ENCODE results near the gene GRHL3.

Gene GRHL3

DNA sequence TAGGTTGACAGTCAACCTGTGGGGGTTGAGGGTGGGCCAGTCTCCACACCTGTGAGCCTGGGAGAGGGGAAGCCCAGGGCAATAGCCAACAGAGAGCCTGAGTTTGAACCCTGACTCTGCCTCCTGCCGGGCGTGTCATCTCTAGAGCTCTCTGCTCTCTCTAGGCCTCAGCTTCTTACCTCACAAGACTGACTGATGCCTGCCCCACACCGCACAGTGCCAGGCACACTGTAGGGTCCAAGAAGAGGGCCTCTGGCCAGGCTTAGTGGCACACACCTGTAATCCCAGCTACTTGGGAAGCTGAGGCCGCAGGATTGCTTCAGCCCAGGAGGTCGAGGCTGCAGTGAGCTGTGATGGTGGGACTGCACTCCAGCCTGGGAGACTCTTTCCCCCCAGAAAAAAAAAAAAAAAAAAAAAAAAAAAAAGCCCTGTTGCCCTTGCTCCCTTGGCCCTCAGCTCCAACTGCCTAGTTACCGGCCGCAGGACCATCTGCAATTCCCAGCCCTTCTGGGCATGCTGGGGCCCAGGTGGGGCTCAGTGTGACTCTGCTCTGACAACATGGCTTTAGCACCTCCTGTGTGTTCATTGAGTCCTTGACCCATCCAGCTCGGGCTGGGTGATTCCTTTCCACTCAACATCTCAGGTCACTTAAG lies 25.1 kb downstream of the GRHL3 start:
- FAIRE-seq = no peak

DNA sequence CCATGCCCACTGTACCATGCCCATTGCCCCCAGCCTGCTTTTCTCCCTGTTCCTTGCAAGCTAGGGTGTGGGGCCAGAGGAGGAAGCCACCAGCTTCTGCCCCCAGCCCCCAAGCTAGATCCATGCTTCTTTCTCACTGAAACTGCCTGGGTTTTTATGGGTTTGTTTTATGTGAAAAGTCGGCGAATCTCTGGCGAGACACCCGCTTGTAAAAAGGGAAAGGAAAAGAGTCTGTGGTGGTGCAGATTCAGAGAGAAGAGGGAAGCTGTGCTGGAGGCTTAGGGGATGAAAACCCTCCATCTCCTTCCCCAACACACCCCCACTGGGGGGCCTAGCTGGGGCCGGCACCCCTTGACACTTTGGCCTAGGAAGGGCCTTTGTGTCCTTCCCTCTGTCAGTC lies 26.2 kb downstream of the GRHL3 start:
- no peak for FAIRE-seq

DNA sequence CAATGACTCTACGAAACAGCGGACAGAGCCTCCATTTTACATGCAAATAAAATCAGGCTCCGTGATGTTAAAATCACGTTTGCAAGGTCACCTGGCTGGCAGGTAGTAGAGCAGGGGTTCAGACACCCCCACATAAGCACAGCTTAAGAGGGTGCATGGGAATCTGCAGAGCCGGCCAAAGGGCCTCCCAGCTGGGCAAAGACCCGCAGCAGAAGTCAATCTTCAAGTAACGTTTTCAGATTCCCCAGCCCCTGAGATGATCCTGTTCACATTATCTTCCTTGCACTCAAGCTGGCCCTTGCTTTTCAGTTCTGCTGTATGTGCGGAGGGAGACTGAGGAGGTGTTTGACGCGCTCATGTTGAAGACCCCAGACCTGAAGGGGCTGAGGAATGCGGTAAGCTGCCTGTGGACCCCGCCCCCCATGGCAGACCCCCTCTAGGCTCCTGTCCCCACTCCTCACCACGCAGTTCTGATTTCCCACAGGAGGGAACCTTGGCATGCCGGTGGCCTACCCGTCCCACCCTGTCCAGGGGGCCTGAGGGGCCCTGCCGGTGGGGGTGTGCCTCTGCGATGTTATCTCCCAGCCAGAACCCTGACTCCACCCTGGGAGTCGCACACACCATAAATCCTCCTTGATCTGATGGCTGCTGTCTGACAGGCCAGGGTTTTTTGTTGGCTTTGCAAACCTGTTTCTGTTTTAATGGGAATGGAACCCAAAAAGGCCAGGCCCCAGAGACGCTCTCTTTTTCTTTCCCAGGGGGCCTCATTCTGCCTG lies 28.2 kb downstream of the GRHL3 start:
- no peak for FAIRE-seq

DNA sequence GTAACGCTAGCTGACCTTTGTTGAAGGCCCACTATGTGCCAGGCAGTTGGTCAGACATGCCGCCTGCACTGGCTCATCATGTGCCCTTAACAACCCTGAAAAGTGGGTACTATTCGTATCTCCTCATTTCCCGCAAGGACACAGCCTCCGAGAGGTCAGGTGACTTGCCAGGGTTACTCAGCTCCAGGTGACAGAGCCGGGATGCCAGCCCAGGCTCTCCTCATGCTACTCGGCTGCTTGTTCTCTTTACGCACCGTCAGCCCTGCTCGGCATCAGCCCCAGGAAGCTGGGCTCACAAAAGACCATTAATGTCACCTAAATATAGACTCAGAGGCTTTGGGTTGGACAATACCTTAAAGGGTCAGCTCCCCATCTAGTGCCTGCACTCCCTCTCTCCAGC lies 29.0 kb downstream of the GRHL3 start:
- no peak for FAIRE-seq

DNA sequence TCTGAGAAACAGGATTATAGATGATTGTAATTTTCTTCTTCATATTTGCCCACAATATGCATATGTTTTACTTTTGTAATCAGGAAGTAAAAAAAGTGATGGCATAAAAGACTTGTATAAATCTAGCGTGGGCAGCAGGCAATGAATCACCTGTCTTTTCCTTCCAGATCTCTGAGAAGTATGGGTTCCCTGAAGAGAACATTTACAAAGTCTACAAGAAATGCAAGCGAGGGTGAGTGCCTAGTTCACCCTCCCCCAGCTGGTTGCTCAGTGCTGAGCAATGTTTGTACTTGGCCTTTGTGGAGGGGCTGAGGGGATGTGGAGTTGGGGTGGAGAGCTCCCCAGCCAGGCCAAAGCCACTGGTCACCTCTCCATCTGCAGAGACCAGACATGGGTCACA lies 30.7 kb downstream of the GRHL3 start:
- FAIRE-seq = no peak

DNA sequence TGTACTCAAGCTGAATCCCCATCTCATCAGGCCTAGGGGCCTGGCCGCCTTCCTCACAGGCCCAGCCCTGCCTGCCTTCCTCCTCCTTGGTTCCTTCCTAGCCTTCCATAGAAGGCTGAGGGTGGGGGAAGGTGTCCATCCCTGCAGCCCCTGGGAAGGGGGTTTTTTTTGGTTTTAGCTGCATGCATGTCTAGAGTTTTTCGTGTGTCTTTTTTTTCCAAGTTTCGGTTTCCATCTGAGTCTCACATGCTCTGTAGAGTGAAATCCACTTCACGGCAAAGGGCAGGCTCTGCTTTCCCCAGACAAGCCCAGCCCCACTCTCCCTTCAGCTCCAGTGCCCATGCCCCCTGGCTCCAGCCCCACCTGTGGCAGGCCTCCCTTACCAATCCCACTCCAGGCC lies 32.1 kb downstream of the GRHL3 start:
- FAIRE-seq = no peak

DNA sequence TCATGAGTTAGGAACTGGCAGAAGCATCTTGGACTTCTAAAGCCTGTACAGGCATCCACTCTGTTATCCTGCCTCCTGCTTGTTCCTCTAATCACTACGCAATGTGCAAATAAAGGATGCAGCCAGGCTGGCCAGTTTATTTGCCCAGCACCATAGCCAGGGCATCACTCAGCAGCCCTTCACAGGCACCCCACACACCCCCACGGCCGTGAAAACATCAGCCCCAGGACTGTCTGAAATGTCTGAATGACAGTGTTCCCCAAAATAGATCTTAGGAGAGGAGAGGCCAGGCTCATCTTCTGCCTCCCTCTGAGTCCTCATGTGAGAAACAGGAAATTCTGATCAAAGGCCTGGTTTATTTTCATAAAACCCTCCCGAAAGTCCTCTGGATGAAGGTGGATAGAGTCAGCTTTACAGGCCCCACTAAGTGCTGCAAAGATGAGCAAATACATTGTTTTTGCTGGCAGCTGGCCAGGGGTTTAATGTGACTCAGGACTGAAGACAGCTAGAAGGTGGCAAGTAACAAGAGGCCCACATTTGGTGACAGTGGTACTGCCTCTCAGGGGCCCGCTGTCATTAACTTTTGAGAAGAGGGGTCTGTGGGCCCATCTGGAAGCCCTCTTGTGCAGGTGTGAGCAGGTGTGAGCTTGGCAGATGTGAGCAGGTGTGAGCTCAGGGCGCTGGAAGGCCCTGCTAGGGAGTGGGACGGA lies 32.9 kb downstream of the GRHL3 start:
- FAIRE-seq = no peak

DNA sequence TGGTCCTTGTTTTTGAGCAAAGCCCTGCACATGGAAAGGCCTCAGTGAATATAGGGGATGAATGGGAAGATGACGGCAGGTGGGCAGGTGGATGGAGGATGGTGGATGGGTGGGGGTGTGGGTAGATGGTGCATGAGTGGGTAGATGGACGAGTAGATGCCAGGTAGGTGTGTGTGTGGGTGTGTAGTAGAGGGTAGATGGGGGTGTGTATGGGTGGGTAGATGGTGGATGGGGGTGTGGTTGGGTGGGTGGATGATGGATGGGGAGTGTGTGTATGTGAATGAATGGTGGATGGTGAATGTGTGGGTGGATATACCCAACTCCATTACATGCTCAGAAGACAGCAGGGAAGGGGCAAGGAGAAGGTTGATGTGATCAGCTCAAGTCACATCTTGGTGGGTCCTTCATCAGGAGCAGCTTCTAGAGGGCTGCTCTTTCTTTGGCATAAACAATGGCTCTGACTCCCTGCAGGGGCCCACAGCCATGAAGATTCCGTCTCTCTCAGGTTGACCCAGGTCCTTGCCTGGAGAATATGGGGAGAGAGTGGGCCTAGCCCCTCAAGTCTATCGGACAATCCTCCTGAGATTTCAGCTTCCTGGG lies 34.2 kb downstream of the GRHL3 start:
- FAIRE-seq = no peak

DNA sequence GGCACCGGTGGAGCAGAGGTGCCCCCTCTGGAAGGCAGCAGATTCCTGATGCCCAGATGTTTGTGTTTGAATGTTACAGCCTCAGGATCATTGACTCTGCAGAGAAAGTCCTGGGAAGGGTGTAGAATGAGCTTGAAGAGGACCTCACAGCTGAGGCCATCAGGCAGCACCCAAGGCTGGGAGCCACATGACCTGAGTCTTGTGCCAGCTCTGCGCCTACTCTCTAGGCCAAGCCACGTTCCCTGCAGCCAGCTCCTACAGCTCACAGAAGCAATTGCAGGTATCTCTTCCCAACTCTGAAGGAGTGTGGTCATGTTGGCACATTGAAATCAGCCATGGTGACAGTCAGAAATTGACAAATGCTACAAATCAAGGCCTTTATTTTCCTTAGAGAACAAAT lies 36.3 kb downstream of the GRHL3 start:
- no peak for FAIRE-seq

DNA sequence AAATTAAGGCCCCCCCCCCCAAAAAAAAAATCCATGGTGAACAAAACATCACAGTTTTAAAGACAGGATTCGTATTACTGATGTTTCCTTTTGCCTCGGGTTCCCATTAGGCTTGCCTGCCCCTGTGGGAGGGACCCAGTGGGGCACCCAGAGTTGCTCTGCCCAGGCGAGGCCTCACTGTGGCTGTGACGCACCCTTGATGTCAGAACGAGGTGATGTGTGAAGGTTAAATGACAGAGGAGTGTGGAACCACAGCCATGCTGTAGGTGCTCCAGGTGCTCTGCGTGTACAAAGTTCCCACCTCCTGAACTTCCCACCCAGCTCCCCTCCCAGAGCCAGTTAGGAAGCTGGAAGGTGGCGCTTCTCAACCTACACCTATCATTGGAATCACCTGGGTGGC lies 37.9 kb downstream of the GRHL3 start:
- FAIRE-seq = no peak

DNA sequence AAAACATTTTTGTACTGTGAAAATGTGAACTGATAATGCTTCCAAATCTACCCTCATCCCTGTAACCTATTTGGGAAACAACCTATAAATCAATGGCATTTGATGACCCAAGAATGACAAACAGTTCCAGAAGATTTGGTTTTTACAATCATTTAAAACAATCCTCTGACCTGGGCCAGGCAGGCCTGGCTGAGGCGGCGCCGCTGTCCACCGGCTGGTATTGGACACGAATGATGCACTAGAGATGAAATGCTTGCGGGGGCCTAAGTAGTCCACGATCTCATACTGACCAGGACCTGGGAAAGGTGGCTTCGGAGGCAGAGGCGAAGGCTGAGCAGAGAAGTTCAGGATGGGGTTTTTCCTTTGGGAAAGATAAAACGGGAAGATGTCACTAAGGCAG lies 41.5 kb downstream of the GRHL3 start:
- no peak for FAIRE-seq

DNA sequence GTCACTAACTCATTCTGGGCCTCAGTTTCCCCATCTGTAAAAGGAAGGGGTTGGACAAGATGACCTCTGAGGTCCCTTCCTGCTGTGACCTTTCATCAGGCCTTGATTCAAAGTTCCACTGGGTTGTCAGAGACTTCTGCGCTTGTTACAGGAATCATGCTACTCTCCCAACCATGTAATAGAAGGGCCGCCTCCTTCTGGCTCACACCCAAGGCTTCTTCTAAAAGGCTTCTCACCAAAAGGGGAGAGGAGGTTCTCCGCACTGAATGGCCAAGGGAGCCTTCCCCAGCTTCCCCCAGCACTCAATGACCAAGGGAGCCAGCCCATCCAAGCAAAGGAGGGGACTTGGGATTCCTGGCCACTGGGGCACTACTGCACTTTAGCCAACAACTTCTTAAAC lies 42.7 kb downstream of the GRHL3 start:
- FAIRE-seq = no peak

DNA sequence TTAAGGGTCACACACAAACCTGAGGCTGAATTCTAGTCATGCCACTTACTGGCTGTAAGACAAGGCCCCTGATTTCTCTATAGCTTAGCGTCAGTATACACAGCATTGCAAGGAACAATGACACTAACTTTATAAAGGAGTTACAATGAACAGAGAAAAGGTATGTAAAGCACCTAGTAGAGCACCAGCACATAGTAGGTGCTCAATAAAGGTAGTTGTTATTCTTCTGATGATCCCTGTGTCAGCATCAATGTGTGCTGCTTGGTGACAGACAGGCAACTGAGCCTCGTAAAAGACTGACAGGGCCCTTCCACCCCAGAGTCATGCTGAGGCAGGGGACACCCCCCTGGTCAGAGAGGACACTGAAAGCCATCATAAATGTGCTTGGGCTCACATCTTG lies 43.2 kb downstream of the GRHL3 start:
- FAIRE-seq = no peak

DNA sequence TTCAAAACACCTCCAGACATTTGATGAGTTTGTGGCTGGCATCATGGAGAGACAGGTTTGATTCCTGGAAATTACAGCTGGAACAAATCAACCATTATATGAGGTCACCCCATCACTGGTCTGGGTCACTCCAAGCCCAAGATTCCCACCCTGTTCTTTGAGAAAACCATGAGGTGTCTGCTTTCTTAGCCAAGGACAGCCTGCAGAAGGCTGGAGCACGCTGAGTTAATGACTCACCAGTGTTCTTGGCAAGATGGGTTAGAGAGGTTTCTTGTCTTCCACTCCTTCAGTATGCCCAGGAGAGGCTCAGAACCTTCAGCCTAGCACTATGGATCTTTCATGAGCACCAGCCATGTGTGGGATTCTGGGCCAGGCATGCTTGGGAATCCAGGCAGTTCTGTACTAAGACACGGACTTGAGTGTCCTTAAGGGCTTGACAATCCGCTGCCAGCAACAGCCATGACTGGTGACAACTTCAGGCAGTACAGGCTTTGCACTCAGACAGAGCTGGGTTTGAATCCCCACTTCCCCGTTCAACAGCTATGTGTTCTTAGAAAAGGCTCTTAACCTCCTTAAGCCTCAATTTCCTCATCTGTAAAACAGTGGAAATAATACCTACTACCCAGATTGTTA lies 43.9 kb downstream of the GRHL3 start:
- no peak for FAIRE-seq

DNA sequence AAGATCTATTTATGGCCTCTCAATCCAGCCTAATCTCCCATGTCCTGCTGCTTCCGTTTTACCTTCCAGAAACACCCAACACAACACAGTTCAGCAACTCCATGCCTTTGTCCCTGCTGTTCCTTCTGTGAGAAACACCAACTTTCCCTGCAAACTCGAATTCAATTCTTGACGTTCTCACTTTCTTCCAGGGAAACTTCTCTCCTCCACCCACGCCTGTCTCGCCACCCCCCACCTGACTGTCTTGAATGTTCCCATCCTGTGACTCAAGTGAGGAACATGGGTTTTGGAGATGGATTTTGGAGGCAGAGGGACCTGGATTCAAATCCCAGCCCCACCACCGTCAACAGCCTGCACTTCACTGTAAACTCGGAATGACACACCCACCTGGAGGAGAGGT lies 44.8 kb downstream of the GRHL3 start:
- no peak for FAIRE-seq

DNA sequence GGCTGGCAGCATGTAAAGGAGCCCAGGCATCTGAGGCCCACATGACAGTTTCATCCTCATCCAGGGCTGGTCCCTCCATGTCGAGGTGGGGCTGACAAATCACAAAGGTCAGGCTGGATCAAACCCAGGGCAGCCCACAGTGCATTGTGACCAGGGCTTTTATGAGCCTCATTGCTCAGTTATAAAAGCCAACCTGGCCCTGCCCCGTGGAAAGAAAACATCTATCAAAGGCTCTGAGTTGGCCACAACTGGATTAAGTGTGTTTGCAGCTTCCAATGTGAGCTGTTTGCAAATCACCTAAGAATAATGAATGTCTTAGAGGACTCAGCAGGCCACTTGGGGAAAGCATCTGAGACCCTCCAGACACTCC lies 45.4 kb downstream of the GRHL3 start:
- FAIRE-seq = no peak

DNA sequence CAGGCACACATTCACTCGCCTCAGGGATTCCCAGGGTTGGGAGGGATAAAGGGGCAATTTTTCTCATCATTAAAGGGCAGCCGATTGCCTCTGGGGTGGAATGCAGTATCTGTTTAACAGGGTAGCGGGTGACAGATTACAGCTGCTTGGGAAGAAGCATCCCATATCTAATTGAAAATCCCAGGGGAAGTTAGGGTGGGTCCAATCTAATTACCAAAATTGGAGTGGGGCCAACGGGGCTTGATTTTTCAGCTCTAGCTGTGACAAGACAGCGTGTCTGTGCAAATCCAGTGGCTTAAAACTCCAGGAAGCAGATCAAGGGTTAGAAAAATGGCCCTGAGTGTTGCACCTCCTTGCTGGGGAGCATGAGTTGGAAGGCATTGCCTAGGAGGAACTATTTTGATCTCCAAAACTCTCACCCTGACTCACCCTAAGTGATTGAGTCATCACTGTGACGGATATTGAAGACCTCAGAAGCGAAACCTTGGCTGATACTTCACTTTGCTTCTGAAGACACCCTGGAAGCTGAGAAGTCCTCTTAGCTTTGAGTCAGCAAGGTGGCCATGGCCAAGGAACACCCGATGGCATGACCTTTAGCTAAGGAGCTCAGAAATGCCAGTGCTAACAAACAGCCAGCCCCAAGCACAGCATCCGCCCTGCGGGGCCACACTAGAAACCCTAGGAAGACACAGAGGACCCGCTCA lies 46.0 kb downstream of the GRHL3 start:
- no peak for FAIRE-seq

DNA sequence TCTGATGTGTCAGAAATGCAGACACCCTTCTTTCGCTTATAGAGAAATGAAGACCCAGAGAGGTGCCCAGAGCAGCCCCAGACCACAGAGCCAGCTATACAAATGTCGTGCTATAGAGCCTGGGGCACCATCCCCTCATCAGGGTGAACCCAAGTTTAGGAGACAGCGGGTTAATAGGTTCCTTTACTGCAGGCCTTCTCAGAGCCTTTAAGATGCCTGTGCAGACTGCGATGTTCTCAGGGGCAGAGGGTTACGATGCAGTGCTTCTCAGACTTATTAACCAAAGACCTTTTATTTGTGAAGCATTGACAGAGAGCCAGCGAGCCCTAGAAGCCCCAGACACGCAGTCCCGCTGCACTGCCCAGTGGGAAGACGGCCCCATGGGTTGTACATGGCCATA lies 47.5 kb downstream of the GRHL3 start:
- FAIRE-seq = no peak

DNA sequence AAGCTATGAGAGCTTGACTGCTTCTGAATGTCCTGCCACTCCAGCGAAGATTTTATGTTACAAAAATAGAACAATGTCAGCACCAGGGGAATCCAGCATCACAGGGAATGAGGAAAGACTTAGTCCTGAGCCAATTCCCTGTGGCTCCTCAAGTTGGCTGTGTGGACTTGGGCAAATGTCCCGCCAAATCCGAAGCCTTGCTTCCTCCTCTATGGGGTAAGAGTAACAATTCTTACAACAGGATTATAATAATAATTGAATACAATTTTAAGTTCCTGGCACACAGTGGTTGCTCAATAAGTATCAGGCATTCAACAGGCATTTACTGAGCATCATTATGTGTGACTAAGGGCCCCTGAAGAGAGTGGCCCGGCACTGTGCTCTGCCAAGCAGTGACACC lies 50.0 kb downstream of the GRHL3 start:
- FAIRE-seq = no peak

DNA sequence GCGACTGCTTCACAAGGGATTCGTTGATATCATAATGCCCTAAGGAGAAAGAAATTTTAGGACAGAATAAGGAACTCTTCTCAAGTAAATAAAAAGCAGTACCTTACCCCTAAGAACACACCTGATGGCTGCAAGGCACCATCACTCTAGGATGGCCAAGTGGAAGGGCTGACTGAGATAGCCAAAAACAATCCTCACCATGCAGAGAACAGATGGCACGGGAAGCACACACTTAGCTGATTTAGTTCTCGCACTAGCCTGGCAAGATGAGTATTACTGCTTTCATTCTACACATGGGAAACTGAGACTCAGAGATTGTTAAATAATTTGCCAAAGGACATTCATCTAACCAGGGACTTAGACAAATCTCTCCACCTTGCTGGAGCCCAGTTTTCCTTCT lies 50.6 kb downstream of the GRHL3 start:
- FAIRE-seq = no peak

DNA sequence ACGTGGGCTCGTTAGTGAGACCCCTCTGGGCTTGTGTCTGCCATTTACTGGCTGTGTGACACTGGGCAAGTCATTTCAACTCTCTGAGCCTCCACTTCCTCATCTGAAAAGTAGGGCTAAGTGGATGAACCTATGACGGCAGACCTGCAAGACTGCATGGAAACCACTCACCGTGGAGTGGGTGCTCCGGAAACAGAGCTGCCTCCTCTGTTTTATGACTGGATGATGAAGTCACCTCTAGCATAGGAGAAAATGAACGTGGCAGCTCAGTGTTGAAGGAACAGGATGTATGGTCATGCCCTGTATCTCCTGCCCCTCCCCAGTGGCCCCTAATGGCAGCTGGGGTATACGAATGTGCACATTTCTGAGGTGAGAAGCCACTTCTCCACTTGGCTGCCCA lies 53.9 kb downstream of the GRHL3 start:
- no peak for FAIRE-seq

DNA sequence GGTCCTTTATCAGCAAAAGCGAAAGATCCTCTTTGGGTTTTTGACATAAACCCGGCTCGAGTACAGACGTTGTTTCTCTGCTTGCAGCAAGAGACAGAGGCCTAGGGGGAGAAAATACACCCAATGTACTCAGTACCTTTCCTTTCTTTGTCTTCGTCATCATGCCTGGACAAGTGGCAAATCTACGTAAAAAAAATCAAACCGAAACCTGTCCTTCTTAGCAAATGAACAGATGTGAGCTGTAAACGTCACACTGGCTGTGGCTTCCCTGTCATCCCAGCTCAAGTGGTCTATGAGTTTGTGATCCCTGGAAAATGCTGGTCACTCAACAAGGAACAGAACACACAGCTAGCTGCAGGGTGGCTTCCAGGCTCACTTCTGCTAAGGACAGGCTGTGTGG lies 54.6 kb downstream of the GRHL3 start:
- FAIRE-seq = no peak

Data from A204.1 (cell line).